Stimulated activated CD4-positive, alpha-beta T cell treated with anti-CD3 and anti-CD28 coated beads, TNF-alpha, amount 100 ng/mL, for 1 hour (primary cell): ENCODE data around the gene OR2V2.

Experiments used
- DNase-seq, 3 donors: peaks; one replicate each; pipeline ENCODE4 v3.0.0-alpha.2; 2020; ENCODE audit warnings: low read depth in 3 of 3, low spot score in 1 of 3

Gene OR2V2

GRCh38 chr5:181205761-181206649, 58.6 kb downstream of the OR2V2 start:
- no peak for DNase-seq

GRCh38 chr5:181207214-181207959, 60.0 kb downstream of the OR2V2 start:
- peak in 2 of 3 donors; percentile 62 to 85 for DNase-seq

DNA sequence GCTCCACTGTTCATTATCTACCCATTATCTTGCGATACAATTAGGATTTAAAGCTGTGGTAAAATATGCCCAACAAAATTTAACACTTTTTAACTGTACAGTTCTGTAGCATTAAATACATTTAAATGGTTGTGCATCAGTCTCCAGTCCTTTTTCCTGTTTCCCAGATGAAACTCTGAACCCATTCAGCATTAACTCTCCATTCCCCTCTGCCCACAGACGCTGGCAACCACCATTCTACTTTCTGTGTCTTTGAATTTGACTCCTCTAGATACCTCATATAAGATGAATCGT, 60.5 kb downstream of the OR2V2 start:
- DNase-seq: no peak
